Measurements from ENCODE around the gene LY6G5B. TPM values are rescaled to one million over a fixed set of nuclear protein-coding genes. Genes with fewer than 3 reads are reported as not detected.

The LY6G5B gene
- 2.1 to 5.7 TPM (median 3.8 TPM) in 5 replicates for total RNA-seq (2022; extraction: Qiagen RNA extraction)

GRCh38 chr6:31669676-31670075 is at the start of gene LY6G5B:
Gene LY6G5B (plus strand): TSS chr6:31669976. CDS start chr6:31670951, 975 bp downstream.

GRCh38 chr6:31620586-31621319 is 49.0 kb upstream of the LY6G5B start, which contains the start of gene PRRC2A:
Gene PRRC2A (plus strand): TSS chr6:31620715. CDS start chr6:31622790, 2,075 bp downstream.

GRCh38 chr6:31655349-31656237 is 14.2 kb upstream of the LY6G5B start, which contains the start of gene APOM:
Gene APOM (plus strand): TSS chr6:31655894. CDS start chr6:31655967, 73 bp downstream.

GRCh38 chr6:31660381-31661261 is 9.2 kb upstream of the LY6G5B start, which contains the start of gene C6orf47:
Gene C6orf47 (minus strand): TSS chr6:31660778. CDS start chr6:31659947, 831 bp downstream.

GRCh38 chr6:31664790-31665500 is 4.8 kb upstream of the LY6G5B start, which contains the start of gene GPANK1:
Gene GPANK1 (minus strand): TSS chr6:31664997. CDS start chr6:31664478, 519 bp downstream.

GRCh38 chr6:31665501-31666336 is 4.1 kb upstream of the LY6G5B start, which contains the start of gene CSNK2B:
Gene CSNK2B (plus strand): TSS chr6:31666080. CDS start chr6:31666832, 752 bp downstream.

GRCh38 chr6:31680226-31681134 is 10.7 kb downstream of the LY6G5B start, which contains the start of gene LY6G5C:
Gene LY6G5C (minus strand): TSS chr6:31681067. CDS start chr6:31680373, 694 bp downstream.

GRCh38 chr6:31702819-31703716 is 33.3 kb downstream of the LY6G5B start, which contains the start of gene ABHD16A:
Gene ABHD16A (minus strand): TSS chr6:31703324. CDS start chr6:31703281, 43 bp downstream.

GRCh38 chr6:31706599-31706998 is 36.8 kb downstream of the LY6G5B start, which contains the start of gene LY6G6F:
Gene LY6G6F (plus strand): TSS chr6:31706866. CDS start chr6:31706907, 41 bp downstream.

GRCh38 chr6:31715022-31715958 is 45.5 kb downstream of the LY6G5B start, which contains the start of gene LY6G6D:
Gene LY6G6D (plus strand): TSS chr6:31715348. CDS start chr6:31715356, 8 bp downstream.

GRCh38 chr6:31721351-31722020 is 51.7 kb downstream of the LY6G5B start, which contains the start of gene LY6G6C:
Gene LY6G6C (minus strand): TSS chr6:31721746. CDS start chr6:31721679, 67 bp downstream.

